CD4-positive, alpha-beta T cell treated with Interferon alpha-2 for 1 hour (primary cell): ENCODE measurements around the gene PXDC1.
"Not testable (repeated sequence)": the region's sequence is repeated elsewhere in the genome, so short reads cannot be mapped to it uniquely, and the experiment has no call there.

Experiments
- DNase-seq, 2 donors: peaks; one replicate each; pipeline ENCODE4 v3.0.0-alpha.2; 2020 to 2022

PXDC1 gene

GRCh38 chr6:3762359-3762758, 10.8 kb upstream of the PXDC1 start:
- DNase-seq: no peak

- no peak for DNase-seq
Observed at GRCh38 chr6:3761989-3762270, 10.4 kb upstream of the PXDC1 start.

- no peak for DNase-seq
Observed at GRCh38 chr6:3759646-3760232, 8.2 kb upstream of the PXDC1 start.

- DNase-seq: no peak
Observed at GRCh38 chr6:3758842-3759144, 7.3 kb upstream of the PXDC1 start.

- DNase-seq: not testable (repeated sequence)
Observed at GRCh38 chr6:3757998-3758841, 6.7 kb upstream of the PXDC1 start.

GRCh38 chr6:3757241-3757641, 5.7 kb upstream of the PXDC1 start:
- no peak for DNase-seq

GRCh38 chr6:3756546-3756945, 5.0 kb upstream of the PXDC1 start:
- no peak for DNase-seq

GRCh38 chr6:3755637-3756545, 4.4 kb upstream of the PXDC1 start:
- DNase-seq: no peak

GRCh38 chr6:3754776-3755175, 3.3 kb upstream of the PXDC1 start:
- DNase-seq: no peak

GRCh38 chr6:3754032-3754725, 2.7 kb upstream of the PXDC1 start:
- DNase-seq: not testable (repeated sequence)

GRCh38 chr6:3753228-3753835, 1.8 kb upstream of the PXDC1 start:
- DNase-seq: no peak

- no peak for DNase-seq
Observed at GRCh38 chr6:3752531-3753227, 1.2 kb upstream of the PXDC1 start.

GRCh38 chr6:3751730-3752530, 417 bp upstream of the PXDC1 start:
- peak; percentile 60 to 65 for DNase-seq

- peak; percentile 14 to 19 for DNase-seq
Observed at GRCh38 chr6:3750317-3751076, 1.0 kb downstream of the PXDC1 start.

- no peak for DNase-seq
Observed at GRCh38 chr6:3749977-3750316, 1.6 kb downstream of the PXDC1 start.

GRCh38 chr6:3749067-3749841, 2.3 kb downstream of the PXDC1 start:
- no peak for DNase-seq

- peak; percentile 20 to 34 for DNase-seq
Observed at GRCh38 chr6:3748208-3749066, 3.1 kb downstream of the PXDC1 start.

- DNase-seq: no peak
Observed at GRCh38 chr6:3747100-3747737, 4.3 kb downstream of the PXDC1 start.
